Liver (tissue), 9 donors: Measurements from ENCODE around the gene SLC30A4. TPM values are rescaled to one million over a fixed set of nuclear protein-coding genes. Genes with fewer than 3 reads are reported as not detected.

Experiments used
- DNase-seq: peaks from one replicate; pipeline ENCODE4 v3.0.0-alpha.2; 2017; ENCODE audit warnings: low spot score
- H3K27ac ChIP-seq, 2 donors: one replicate each; pipeline ENCODE4 v1.7.0; 2013; ENCODE audit warnings: inconsistent platforms in 2 of 2, low read length in 2 of 2, control low read depth in 1 of 2, low read depth in 1 of 2, mild to moderate bottlenecking in 1 of 2
- H3K27me3 ChIP-seq, 4 donors: one replicate each; pipeline versions ENCODE4 v1.6.1 to v1.7.0; 2013; ENCODE audit warnings: low read length in 3 of 4, inconsistent platforms in 1 of 4, mild to moderate bottlenecking in 1 of 4, moderate library complexity in 1 of 4; ENCODE audit not compliant: control insufficient read depth in 4 of 4, insufficient read depth in 4 of 4
- H3K36me3 ChIP-seq, 4 donors: one replicate each; pipeline versions ENCODE4 v1.6.1 to v1.7.0; 2013; ENCODE audit warnings: low read length in 3 of 4, mild to moderate bottlenecking in 3 of 4, low read depth in 1 of 4, moderate library complexity in 1 of 4; ENCODE audit not compliant: control insufficient read depth in 4 of 4, insufficient read depth in 3 of 4
- H3K4me1 ChIP-seq, 4 donors: one replicate each; pipeline versions ENCODE4 v1.6.1 to v1.7.0; 2013; ENCODE audit warnings: low read length in 3 of 4, mild to moderate bottlenecking in 3 of 4, moderate library complexity in 1 of 4; ENCODE audit not compliant: control insufficient read depth in 4 of 4, insufficient read depth in 4 of 4
- H3K4me3 ChIP-seq, 3 donors: one replicate each; pipeline versions ENCODE4 v1.6.1 to v1.7.0; 2013; ENCODE audit warnings: low read length in 3 of 3, control low read depth in 1 of 3, low read depth in 1 of 3, mild to moderate bottlenecking in 1 of 3
- H3K9ac ChIP-seq, 2 donors: one replicate each; pipeline ENCODE4 v1.7.0; 2013; ENCODE audit warnings: low read length in 2 of 2, mild to moderate bottlenecking in 2 of 2, moderate library complexity in 2 of 2, control low read depth in 1 of 2, low read depth in 1 of 2
- H3K9me3 ChIP-seq, 4 donors: one replicate each; pipeline versions ENCODE4 v1.6.1 to v1.7.0; 2013; ENCODE audit warnings: low read length in 3 of 4; ENCODE audit not compliant: control insufficient read depth in 4 of 4
- EGR1 ChIP-seq, 2 donors: IDR thresholded peaks; 2 replicates each; pipeline ENCODE4 v1.6.1; 2016 to 2018; ENCODE audit warnings: antibody characterized with exemption in 2 of 2, low read depth in 2 of 2
- FOXA1 ChIP-seq: IDR thresholded peaks from 2 replicates; pipeline ENCODE4 v1.6.1; 2016; ENCODE audit warnings: antibody characterized with exemption
- FOXA2 ChIP-seq: IDR thresholded peaks from 2 replicates; pipeline ENCODE4 v1.6.1; 2016; ENCODE audit warnings: antibody characterized with exemption
- GABPA ChIP-seq, 2 donors: IDR thresholded peaks in 1 of 2; conservative IDR thresholded peaks in 1 of 2; 2 replicates each; pipeline ENCODE4 v1.6.1; 2016; ENCODE audit warnings: antibody characterized with exemption in 2 of 2, mild to moderate bottlenecking in 1 of 2, moderate library complexity in 1 of 2
- HNF4A ChIP-seq, 2 donors: conservative IDR thresholded peaks; 2 replicates each; pipeline ENCODE4 v1.6.1; 2016; ENCODE audit warnings: antibody characterized with exemption in 2 of 2, mild to moderate bottlenecking in 2 of 2
- HNF4G ChIP-seq: IDR thresholded peaks from 2 replicates; pipeline ENCODE4 v1.6.1; 2016; ENCODE audit warnings: antibody characterized with exemption
- JUND ChIP-seq, 2 donors: IDR thresholded peaks; 2 replicates each; pipeline ENCODE4 v1.6.1; 2016; ENCODE audit warnings: antibody characterized with exemption in 2 of 2
- MAX ChIP-seq: IDR thresholded peaks from 2 replicates; pipeline ENCODE4 v1.6.1; 2016; ENCODE audit warnings: antibody characterized with exemption
- NR2F2 ChIP-seq: IDR thresholded peaks from 2 replicates; pipeline ENCODE4 v1.6.1; 2016; ENCODE audit warnings: antibody characterized with exemption
- RAD21 ChIP-seq, 2 donors: IDR thresholded peaks; 2 replicates each; pipeline ENCODE4 v1.6.1; 2016; ENCODE audit warnings: antibody characterized with exemption in 2 of 2, mild to moderate bottlenecking in 2 of 2
- RXRA ChIP-seq, 2 donors: IDR thresholded peaks; 2 replicates each; pipeline ENCODE4 v1.6.1; 2017 to 2018; ENCODE audit warnings: antibody characterized with exemption in 2 of 2, mild to moderate bottlenecking in 1 of 2
- SP1 ChIP-seq: IDR thresholded peaks from 2 replicates; pipeline ENCODE4 v1.6.1; 2018; ENCODE audit warnings: antibody characterized with exemption, mild to moderate bottlenecking
- TAF1 ChIP-seq: conservative IDR thresholded peaks from 2 replicates; pipeline ENCODE4 v1.6.1; 2016; ENCODE audit warnings: antibody characterized with exemption, mild to moderate bottlenecking
- YY1 ChIP-seq: IDR thresholded peaks from 2 replicates; pipeline ENCODE4 v1.6.1; 2016; ENCODE audit warnings: antibody characterized with exemption, mild to moderate bottlenecking
- WGBS: extraction: QIAGEN DNeasy Blood & Tissue Kit; methylation state at CpG from one replicate; pipeline ENCODE4 v1.1.7; 2013; 5-methylcytosine and 5-hydroxymethylcytosine counted together
- polyA plus RNA-seq, 2 donors: library from polyadenylated mRNA; stranded (reverse) in 1 of 2; unstranded in 1 of 2; fragments of 200-250 nt in 1 of 2; fragments of >200 nt in 1 of 2; fragmentation: Nextera tagmentation in 1 of 2; extraction: Ambion mirVana in 1 of 2; gene quantifications; one replicate each; pipeline versions ENCODE4 v1.2.1 to v1.2.3, GENCODE V29; 2013 to 2015
- total RNA-seq, 2 donors: library from RNA; depleted of rRNA; stranded (reverse); fragments of >200 nt; gene quantifications; one replicate each; pipeline ENCODE4 v1.2.3, GENCODE V29; 2014
- TF ChIP-seq, protein P1 (sequence below): fragments of 150-350 bp; IDR thresholded peaks from 2 replicates; pipeline ENCODE4 v1.5.1; 2017; ENCODE audit warnings: improper control_type of control experiment, low read depth, low read length; ENCODE audit not compliant: missing input control
- TF ChIP-seq, protein P2 (sequence below): IDR thresholded peaks from 2 replicates; pipeline ENCODE4 v1.6.1; 2016; ENCODE audit warnings: antibody characterized with exemption, mild to moderate bottlenecking
- TF ChIP-seq, protein P3 (sequence below): IDR thresholded peaks from 2 replicates; pipeline ENCODE4 v1.6.1; 2016; ENCODE audit warnings: antibody characterized with exemption
- TF ChIP-seq, protein P4 (sequence below): IDR thresholded peaks from 2 replicates; pipeline ENCODE4 v1.6.1; 2016; ENCODE audit warnings: antibody characterized with exemption
- donor health status: healthy.
- donor health status: healthy.
- donor health status: healthy.
- donor health status: healthy.
- donor health status: healthy.

Gene SLC30A4
- total and polyA plus RNA-seq, 4 donors = 0.69 to 5.6 (median 2.7) TPM

- H3K4me1 ChIP-seq = peaks cover 0 to 7% (median 4%) of the 10 kb centered on the region in 4 donors
- no peaks in the 10 kb centered on the region for H3K36me3 ChIP-seq
- H3K9me3 ChIP-seq = no peaks in the 10 kb centered on the region
- H3K4me3 ChIP-seq = no peak overlapping the region
- no peak overlapping the region for H3K27ac ChIP-seq
- TF ChIP-seq, protein P1, sequence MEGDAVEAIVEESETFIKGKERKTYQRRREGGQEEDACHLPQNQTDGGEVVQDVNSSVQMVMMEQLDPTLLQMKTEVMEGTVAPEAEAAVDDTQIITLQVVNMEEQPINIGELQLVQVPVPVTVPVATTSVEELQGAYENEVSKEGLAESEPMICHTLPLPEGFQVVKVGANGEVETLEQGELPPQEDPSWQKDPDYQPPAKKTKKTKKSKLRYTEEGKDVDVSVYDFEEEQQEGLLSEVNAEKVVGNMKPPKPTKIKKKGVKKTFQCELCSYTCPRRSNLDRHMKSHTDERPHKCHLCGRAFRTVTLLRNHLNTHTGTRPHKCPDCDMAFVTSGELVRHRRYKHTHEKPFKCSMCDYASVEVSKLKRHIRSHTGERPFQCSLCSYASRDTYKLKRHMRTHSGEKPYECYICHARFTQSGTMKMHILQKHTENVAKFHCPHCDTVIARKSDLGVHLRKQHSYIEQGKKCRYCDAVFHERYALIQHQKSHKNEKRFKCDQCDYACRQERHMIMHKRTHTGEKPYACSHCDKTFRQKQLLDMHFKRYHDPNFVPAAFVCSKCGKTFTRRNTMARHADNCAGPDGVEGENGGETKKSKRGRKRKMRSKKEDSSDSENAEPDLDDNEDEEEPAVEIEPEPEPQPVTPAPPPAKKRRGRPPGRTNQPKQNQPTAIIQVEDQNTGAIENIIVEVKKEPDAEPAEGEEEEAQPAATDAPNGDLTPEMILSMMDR = no peak
- TF ChIP-seq RXRA (IDR thresholded peaks at IDR 0.05) (no peak), RAD21 (IDR thresholded peaks at IDR 0.05) (no peak), EGR1 (IDR thresholded peaks at IDR 0.05; ENCODE audit: low read depth in 2 of 2) (no peak)
- H3K9ac ChIP-seq = no peak overlapping the region
- no peaks in the 10 kb centered on the region for H3K27me3 ChIP-seq
- 97% methylated on average over 2 of the region's 2 CpGs for WGBS
- no peak for DNase-seq
Observed at GRCh38 chr15:45434078-45434567, 88.4 kb downstream of the SLC30A4 start.

GRCh38 chr15:45431511-45431910 is 91.0 kb downstream of the SLC30A4 start:
- Histone ChIP-seq H3K4me3 (no peak overlapping the region), H3K27me3 (no peaks in the 10 kb centered on the region), H3K9ac (no peak overlapping the region), H3K4me1 (peaks cover 0 to 7% (median 4%) of the 10 kb centered on the region in 4 donors), H3K36me3 (no peaks in the 10 kb centered on the region), H3K27ac (no peak overlapping the region), H3K9me3 (no peaks in the 10 kb centered on the region)
- DNase-seq = no peak
- TF ChIP-seq FOXA1 (no peak), HNF4A (conservative IDR thresholded peaks at IDR 0.05) (peak in 1 of 2 donors; percentile 32), FOXA2 (peak; percentile 12), MAX (peak; percentile 19), HNF4G (no peak), EGR1 (IDR thresholded peaks at IDR 0.05; ENCODE audit: low read depth in 2 of 2) (no peak), YY1 (no peak), JUND (IDR thresholded peaks at IDR 0.05) (no peak), RXRA (IDR thresholded peaks at IDR 0.05) (peak; percentile 80 to 81), SP1 (no peak), NR2F2 (no peak), GABPA (IDR thresholded peaks at IDR 0.05 in 1 of 2, conservative IDR thresholded peaks at IDR 0.05 in 1 of 2) (no peak), TAF1 (no peak), RAD21 (IDR thresholded peaks at IDR 0.05) (peak; percentile 13 to 26)
- TF ChIP-seq, protein P2, sequence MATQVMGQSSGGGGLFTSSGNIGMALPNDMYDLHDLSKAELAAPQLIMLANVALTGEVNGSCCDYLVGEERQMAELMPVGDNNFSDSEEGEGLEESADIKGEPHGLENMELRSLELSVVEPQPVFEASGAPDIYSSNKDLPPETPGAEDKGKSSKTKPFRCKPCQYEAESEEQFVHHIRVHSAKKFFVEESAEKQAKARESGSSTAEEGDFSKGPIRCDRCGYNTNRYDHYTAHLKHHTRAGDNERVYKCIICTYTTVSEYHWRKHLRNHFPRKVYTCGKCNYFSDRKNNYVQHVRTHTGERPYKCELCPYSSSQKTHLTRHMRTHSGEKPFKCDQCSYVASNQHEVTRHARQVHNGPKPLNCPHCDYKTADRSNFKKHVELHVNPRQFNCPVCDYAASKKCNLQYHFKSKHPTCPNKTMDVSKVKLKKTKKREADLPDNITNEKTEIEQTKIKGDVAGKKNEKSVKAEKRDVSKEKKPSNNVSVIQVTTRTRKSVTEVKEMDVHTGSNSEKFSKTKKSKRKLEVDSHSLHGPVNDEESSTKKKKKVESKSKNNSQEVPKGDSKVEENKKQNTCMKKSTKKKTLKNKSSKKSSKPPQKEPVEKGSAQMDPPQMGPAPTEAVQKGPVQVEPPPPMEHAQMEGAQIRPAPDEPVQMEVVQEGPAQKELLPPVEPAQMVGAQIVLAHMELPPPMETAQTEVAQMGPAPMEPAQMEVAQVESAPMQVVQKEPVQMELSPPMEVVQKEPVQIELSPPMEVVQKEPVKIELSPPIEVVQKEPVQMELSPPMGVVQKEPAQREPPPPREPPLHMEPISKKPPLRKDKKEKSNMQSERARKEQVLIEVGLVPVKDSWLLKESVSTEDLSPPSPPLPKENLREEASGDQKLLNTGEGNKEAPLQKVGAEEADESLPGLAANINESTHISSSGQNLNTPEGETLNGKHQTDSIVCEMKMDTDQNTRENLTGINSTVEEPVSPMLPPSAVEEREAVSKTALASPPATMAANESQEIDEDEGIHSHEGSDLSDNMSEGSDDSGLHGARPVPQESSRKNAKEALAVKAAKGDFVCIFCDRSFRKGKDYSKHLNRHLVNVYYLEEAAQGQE = no peak
- TF ChIP-seq, protein P3, sequence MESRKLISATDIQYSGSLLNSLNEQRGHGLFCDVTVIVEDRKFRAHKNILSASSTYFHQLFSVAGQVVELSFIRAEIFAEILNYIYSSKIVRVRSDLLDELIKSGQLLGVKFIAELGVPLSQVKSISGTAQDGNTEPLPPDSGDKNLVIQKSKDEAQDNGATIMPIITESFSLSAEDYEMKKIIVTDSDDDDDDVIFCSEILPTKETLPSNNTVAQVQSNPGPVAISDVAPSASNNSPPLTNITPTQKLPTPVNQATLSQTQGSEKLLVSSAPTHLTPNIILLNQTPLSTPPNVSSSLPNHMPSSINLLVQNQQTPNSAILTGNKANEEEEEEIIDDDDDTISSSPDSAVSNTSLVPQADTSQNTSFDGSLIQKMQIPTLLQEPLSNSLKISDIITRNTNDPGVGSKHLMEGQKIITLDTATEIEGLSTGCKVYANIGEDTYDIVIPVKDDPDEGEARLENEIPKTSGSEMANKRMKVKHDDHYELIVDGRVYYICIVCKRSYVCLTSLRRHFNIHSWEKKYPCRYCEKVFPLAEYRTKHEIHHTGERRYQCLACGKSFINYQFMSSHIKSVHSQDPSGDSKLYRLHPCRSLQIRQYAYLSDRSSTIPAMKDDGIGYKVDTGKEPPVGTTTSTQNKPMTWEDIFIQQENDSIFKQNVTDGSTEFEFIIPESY = no peak
- TF ChIP-seq, protein P4, sequence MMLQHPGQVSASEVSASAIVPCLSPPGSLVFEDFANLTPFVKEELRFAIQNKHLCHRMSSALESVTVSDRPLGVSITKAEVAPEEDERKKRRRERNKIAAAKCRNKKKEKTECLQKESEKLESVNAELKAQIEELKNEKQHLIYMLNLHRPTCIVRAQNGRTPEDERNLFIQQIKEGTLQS = no peak
- TF ChIP-seq, protein P1 = no peak
- 59% methylated on average over 2 of the region's 2 CpGs for WGBS
